HG03280 (cell line): ENCODE data around the gene WDR5.

Experiments used
- ATAC-seq: cut with Tn5 transposase; IDR thresholded peaks from one replicate; pipeline ENCODE4 v1.9.1; 2021; ENCODE audit warnings: mild to moderate bottlenecking, moderate library complexity; ENCODE audit not compliant: unreplicated experiment

WDR5 gene

GRCh38 chr9:134172198-134173126 is 36.6 kb downstream of the WDR5 start:
- ATAC-seq = no peak

GRCh38 chr9:134173127-134174072 is 37.5 kb downstream of the WDR5 start:
- no peak for ATAC-seq

GRCh38 chr9:134174073-134174449 is 38.2 kb downstream of the WDR5 start:
- ATAC-seq = no peak

GRCh38 chr9:134174526-134175290 is 38.8 kb downstream of the WDR5 start:
- no peak for ATAC-seq

GRCh38 chr9:134175291-134175807 is 39.5 kb downstream of the WDR5 start:
- no peak for ATAC-seq

- ATAC-seq = no peak
Measured at GRCh38 chr9:134175808-134176598, 40.1 kb downstream of the WDR5 start.

GRCh38 chr9:134176599-134176968 is 40.7 kb downstream of the WDR5 start:
- no peak for ATAC-seq

GRCh38 chr9:134177186-134177585 is 41.3 kb downstream of the WDR5 start:
- ATAC-seq = no peak

GRCh38 chr9:134177624-134178393 is 41.9 kb downstream of the WDR5 start:
- no peak for ATAC-seq

GRCh38 chr9:134178394-134178767 is 42.5 kb downstream of the WDR5 start:
- no peak for ATAC-seq

- ATAC-seq = no peak
Measured at GRCh38 chr9:134178768-134179551, 43.1 kb downstream of the WDR5 start.

- ATAC-seq = no peak
Measured at GRCh38 chr9:134179595-134179917, 43.7 kb downstream of the WDR5 start.

- no peak for ATAC-seq
Measured at GRCh38 chr9:134179918-134180785, 44.3 kb downstream of the WDR5 start.

GRCh38 chr9:134180786-134181647 is 45.1 kb downstream of the WDR5 start:
- no peak for ATAC-seq

- ATAC-seq = no peak
Measured at GRCh38 chr9:134181648-134182034, 45.8 kb downstream of the WDR5 start.

GRCh38 chr9:134182554-134183085 is 46.7 kb downstream of the WDR5 start:
- ATAC-seq = no peak
